GM12891 (cell line): ENCODE data around the gene ACVRL1.

Experiments
- PAX5 ChIP-seq: IDR thresholded peaks from 2 replicates; pipeline ENCODE4 v1.6.1; 2011; ENCODE audit warnings: low read length, moderate library complexity, mild to moderate bottlenecking; ENCODE audit not compliant: insufficient read depth, severe bottlenecking
- POLR2A ChIP-seq: IDR thresholded peaks from 2 replicates; pipeline ENCODE4 v1.6.1; 2011; ENCODE audit warnings: low read depth, low read length, control low read depth
- POLR2AphosphoS5 ChIP-seq: IDR thresholded peaks from 2 replicates; pipeline ENCODE4 v1.6.1; 2011; ENCODE audit warnings: low read depth, low read length, control low read depth
- SPI1 ChIP-seq: IDR thresholded peaks from 2 replicates; pipeline ENCODE4 v1.6.1; 2011; ENCODE audit warnings: low read depth, low read length, control low read depth

- no peak for TF ChIP-seq POLR2AphosphoS5
- TF ChIP-seq POLR2A, result no peak
- no peak for TF ChIP-seq SPI1
- TF ChIP-seq PAX5, result no peak
Measured at GRCh38 chr12:51915003-51915625, 7.8 kb downstream of the ACVRL1 start.
